Lower leg skin (tissue), 3 donors: Measurements from ENCODE around the gene EYS.

Experiments
- CTCF ChIP-seq, 3 donors: fragments of 450-650 bp; IDR thresholded peaks; one replicate each; pipeline ENCODE4 v1.5.1; 2016; ENCODE audit warnings: antibody characterized with exemption in 3 of 3, mild to moderate bottlenecking in 3 of 3, moderate library complexity in 2 of 3
- POLR2A ChIP-seq, 2 donors: fragments of 450-650 bp; IDR thresholded peaks; one replicate each; pipeline ENCODE4 v1.6.1; 2016 to 2017; ENCODE audit warnings: antibody characterized with exemption in 2 of 2, mild to moderate bottlenecking in 1 of 2, moderate library complexity in 1 of 2

GRCh38 chr6:63923139-63923739 lies 1783.8 kb downstream of the EYS start:
- no peak for TF ChIP-seq CTCF (IDR thresholded peaks at IDR 0.05)
- TF ChIP-seq POLR2A (IDR thresholded peaks at IDR 0.05) = no peak
